Astrocyte (in vitro differentiated cells and primary cell): ENCODE data around the gene CDC73. TPM values are rescaled to one million over a fixed set of nuclear protein-coding genes. Genes with fewer than 3 reads are reported as not detected.

Experiments used
- DNase-seq: peaks from one replicate; pipeline ENCODE4 v3.0.0-alpha.2; 2010; ENCODE audit warnings: low read depth
- FAIRE-seq: peaks from 2 replicates; lab custom pipeline; 2011; peaks lifted over from hg19 to GRCh38; lab: Jason Lieb, UNC
- H2AFZ ChIP-seq: 2 replicates; pipeline ENCODE4 v1.6.0; 2012; ENCODE audit warnings: low read depth, low read length, inconsistent platforms
- H3K27ac ChIP-seq: 2 replicates; pipeline ENCODE4 v1.5.1; 2011; ENCODE audit warnings: low read depth, low read length, inconsistent platforms
- H3K27me3 ChIP-seq: 2 replicates; pipeline ENCODE4 v1.6.0; 2011; ENCODE audit warnings: low read length, inconsistent platforms; ENCODE audit not compliant: insufficient read depth
- H3K36me3 ChIP-seq: 2 replicates; pipeline ENCODE4 v1.5.1; 2011; ENCODE audit warnings: low read length, inconsistent platforms; ENCODE audit not compliant: insufficient read depth
- H3K4me1 ChIP-seq: 2 replicates; pipeline ENCODE4 v1.5.1; 2011; ENCODE audit warnings: low read length, inconsistent platforms; ENCODE audit not compliant: insufficient read depth
- H3K4me2 ChIP-seq: 2 replicates; pipeline ENCODE4 v1.6.0; 2012; ENCODE audit warnings: low read length, inconsistent platforms
- H3K4me3 ChIP-seq: 2 replicates; pipeline ENCODE4 v1.5.1; 2011; ENCODE audit warnings: low read depth, mild to moderate bottlenecking, low read length, inconsistent platforms; ENCODE audit not compliant: insufficient read depth
- H3K79me2 ChIP-seq: 2 replicates; pipeline ENCODE4 v1.6.0; 2012; ENCODE audit warnings: mild to moderate bottlenecking, low read length, inconsistent platforms; ENCODE audit not compliant: insufficient read depth
- H3K9ac ChIP-seq: 2 replicates; pipeline ENCODE4 v1.6.0; 2012; ENCODE audit warnings: mild to moderate bottlenecking, low read length, inconsistent platforms
- H3K9me3 ChIP-seq: 2 replicates; pipeline ENCODE4 v1.5.1; 2012; ENCODE audit warnings: low read depth, mild to moderate bottlenecking, low read length, inconsistent platforms; ENCODE audit not compliant: insufficient read depth
- H4K20me1 ChIP-seq: 2 replicates; pipeline ENCODE4 v1.6.0; 2012; ENCODE audit warnings: low read length, inconsistent platforms; ENCODE audit not compliant: insufficient read depth
- H3K27ac Mint-ChIP-seq: one replicate; pipeline ENCODE4 v1.8.0; 2021; ENCODE audit warnings: mild to moderate bottlenecking, mixed read lengths; ENCODE audit not compliant: unreplicated experiment
- H3K27me3 Mint-ChIP-seq: one replicate; pipeline ENCODE4 v1.8.0; 2021; ENCODE audit warnings: low read depth, mixed read lengths; ENCODE audit not compliant: unreplicated experiment
- H3K36me3 Mint-ChIP-seq: one replicate; pipeline ENCODE4 v1.8.0; 2021; ENCODE audit warnings: low read depth, mixed read lengths; ENCODE audit not compliant: unreplicated experiment
- H3K4me1 Mint-ChIP-seq: one replicate; pipeline ENCODE4 v1.8.0; 2021; ENCODE audit warnings: low read depth, mixed read lengths; ENCODE audit not compliant: unreplicated experiment
- H3K4me3 Mint-ChIP-seq: one replicate; pipeline ENCODE4 v1.8.0; 2021; ENCODE audit warnings: mild to moderate bottlenecking, moderate library complexity, mixed read lengths; ENCODE audit not compliant: unreplicated experiment
- H3K9me3 Mint-ChIP-seq: one replicate; pipeline ENCODE4 v1.8.0; 2021; ENCODE audit warnings: mild to moderate bottlenecking, mixed read lengths; ENCODE audit not compliant: unreplicated experiment
- EZH2 ChIP-seq: IDR thresholded peaks from 2 replicates; pipeline ENCODE4 v1.6.1; 2012; ENCODE audit warnings: mild to moderate bottlenecking, low read length, inconsistent platforms; ENCODE audit not compliant: insufficient read depth
- total RNA-seq: library from RNA; stranded (reverse); gene quantifications from 2 replicates; pipeline ENCODE4 v1.2.1, GENCODE V29; 2021
- TF ChIP-seq, protein P1 (sequence below): IDR thresholded peaks from 2 replicates; pipeline ENCODE4 v1.5.1; 2011; ENCODE audit warnings: low read depth, mild to moderate bottlenecking, inconsistent platforms, low read length, moderate library complexity; ENCODE audit not compliant: insufficient read depth

Gene CDC73
- total RNA-seq, 1 donor from 2014 or later: 77.7 TPM

DNA sequence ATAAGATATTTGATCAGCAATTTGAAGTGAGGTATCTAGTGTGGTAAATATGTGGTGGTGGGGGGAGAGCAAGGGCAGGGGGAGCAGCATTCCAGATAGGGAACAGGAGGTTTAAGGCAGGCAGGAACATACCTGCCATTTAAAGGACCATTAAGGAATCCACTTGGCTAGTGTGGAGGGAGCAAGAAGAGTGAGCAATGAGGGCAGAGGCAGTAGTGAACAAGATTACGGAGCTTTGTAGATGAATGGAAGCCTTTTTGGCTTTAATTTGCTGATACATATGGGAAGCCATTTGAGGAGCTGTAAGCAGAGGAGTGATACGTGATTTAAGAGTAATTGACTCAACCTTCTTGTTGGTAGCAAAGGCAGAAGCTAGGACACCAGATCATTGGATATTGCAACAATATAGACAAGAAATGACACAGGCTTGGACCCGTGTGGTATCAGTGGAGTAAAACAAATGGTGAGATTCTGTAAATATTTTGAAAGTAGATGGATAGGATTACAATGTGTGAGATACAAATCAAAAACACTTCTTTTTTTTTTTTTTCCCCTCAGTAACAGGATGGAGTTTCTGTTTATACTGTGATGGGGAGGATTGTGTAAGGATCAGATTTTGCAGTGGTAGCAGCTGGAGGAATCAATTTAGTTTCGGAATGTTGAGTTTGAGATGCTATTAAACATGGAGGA, 138.4 kb downstream of the CDC73 start:
- no peak overlapping the region for H3K9ac ChIP-seq
- DNase-seq (no peak), FAIRE-seq (no peak)
- Mint-ChIP-seq H3K9me3 (no peaks in the 10 kb centered on the region), H3K4me3 (no peak overlapping the region), H3K27ac (no peak overlapping the region), H3K36me3 (peaks cover 5% of the 10 kb centered on the region), H3K27me3 (no peaks in the 10 kb centered on the region), H3K4me1 (peaks cover 15% of the 10 kb centered on the region)
- H3K9me3 ChIP-seq: no peaks in the 10 kb centered on the region
- no peak overlapping the region for H2AFZ ChIP-seq
- no peaks in the 10 kb centered on the region for H3K27me3 ChIP-seq
- no peak overlapping the region for H3K4me3 ChIP-seq
- TF ChIP-seq, protein P1, sequence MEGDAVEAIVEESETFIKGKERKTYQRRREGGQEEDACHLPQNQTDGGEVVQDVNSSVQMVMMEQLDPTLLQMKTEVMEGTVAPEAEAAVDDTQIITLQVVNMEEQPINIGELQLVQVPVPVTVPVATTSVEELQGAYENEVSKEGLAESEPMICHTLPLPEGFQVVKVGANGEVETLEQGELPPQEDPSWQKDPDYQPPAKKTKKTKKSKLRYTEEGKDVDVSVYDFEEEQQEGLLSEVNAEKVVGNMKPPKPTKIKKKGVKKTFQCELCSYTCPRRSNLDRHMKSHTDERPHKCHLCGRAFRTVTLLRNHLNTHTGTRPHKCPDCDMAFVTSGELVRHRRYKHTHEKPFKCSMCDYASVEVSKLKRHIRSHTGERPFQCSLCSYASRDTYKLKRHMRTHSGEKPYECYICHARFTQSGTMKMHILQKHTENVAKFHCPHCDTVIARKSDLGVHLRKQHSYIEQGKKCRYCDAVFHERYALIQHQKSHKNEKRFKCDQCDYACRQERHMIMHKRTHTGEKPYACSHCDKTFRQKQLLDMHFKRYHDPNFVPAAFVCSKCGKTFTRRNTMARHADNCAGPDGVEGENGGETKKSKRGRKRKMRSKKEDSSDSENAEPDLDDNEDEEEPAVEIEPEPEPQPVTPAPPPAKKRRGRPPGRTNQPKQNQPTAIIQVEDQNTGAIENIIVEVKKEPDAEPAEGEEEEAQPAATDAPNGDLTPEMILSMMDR: no peak
- no peak for TF ChIP-seq EZH2
- H3K4me2 ChIP-seq: no peak overlapping the region
- no peaks in the 10 kb centered on the region for H4K20me1 ChIP-seq
- no peaks in the 10 kb centered on the region for H3K79me2 ChIP-seq
- peaks cover 6% of the 10 kb centered on the region for H3K36me3 ChIP-seq
- H3K4me1 ChIP-seq: peaks cover 6% of the 10 kb centered on the region
- H3K27ac ChIP-seq: no peak overlapping the region

DNA sequence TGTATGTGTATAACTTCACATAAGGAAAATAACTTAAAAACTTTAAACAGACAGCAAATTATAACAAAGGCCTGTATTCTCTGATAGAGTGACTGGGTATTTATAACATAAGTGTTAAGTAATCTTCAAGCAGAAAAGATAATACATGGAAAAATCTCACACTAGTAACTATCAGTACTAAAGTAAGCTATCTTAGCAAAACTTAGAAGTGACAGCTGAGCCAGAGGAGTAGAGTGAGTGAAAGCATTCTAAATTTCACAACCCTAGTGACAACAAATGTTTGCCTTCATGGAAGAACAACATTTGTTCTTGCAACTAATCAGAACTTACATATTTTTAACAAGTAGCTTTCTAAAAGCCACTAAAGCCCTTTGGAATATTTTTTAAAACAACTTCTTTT, 139.1 kb downstream of the CDC73 start:
- TF ChIP-seq, protein P1: no peak
- TF ChIP-seq EZH2: no peak
- H3K9me3 Mint-ChIP-seq: no peaks in the 10 kb centered on the region
- no peak overlapping the region for H2AFZ ChIP-seq
- no peaks in the 10 kb centered on the region for H3K27me3 ChIP-seq
- H4K20me1 ChIP-seq: no peaks in the 10 kb centered on the region
- no peak overlapping the region for H3K4me3 ChIP-seq
- peaks cover 6% of the 10 kb centered on the region for H3K4me1 ChIP-seq
- H3K27ac Mint-ChIP-seq: no peak overlapping the region
- no peaks in the 10 kb centered on the region for H3K27me3 Mint-ChIP-seq
- no peak overlapping the region for H3K4me3 Mint-ChIP-seq
- peaks cover 12% of the 10 kb centered on the region for H3K36me3 Mint-ChIP-seq
- H3K9ac ChIP-seq: no peak overlapping the region
- no peaks in the 10 kb centered on the region for H3K79me2 ChIP-seq
- FAIRE-seq (no peak), DNase-seq (no peak)
- no peak overlapping the region for H3K27ac ChIP-seq
- H3K9me3 ChIP-seq: no peaks in the 10 kb centered on the region
- peaks cover 15% of the 10 kb centered on the region for H3K4me1 Mint-ChIP-seq
- H3K36me3 ChIP-seq: peaks cover 10% of the 10 kb centered on the region
- no peak overlapping the region for H3K4me2 ChIP-seq

GRCh38 chr1:193262661-193263060, 140.8 kb downstream of the CDC73 start:
- Histone ChIP-seq H2AFZ (no peak overlapping the region), H3K79me2 (no peaks in the 10 kb centered on the region), H3K9ac (no peak overlapping the region), H3K36me3 (peaks cover 10% of the 10 kb centered on the region), H3K4me3 (no peak overlapping the region), H3K27ac (no peak overlapping the region), H3K27me3 (no peaks in the 10 kb centered on the region), H3K4me2 (no peak overlapping the region), H3K9me3 (no peaks in the 10 kb centered on the region), H4K20me1 (no peaks in the 10 kb centered on the region), H3K4me1 (peaks cover 6% of the 10 kb centered on the region)
- H3K27ac Mint-ChIP-seq: no peak overlapping the region
- DNase-seq: no peak
- no peak for FAIRE-seq
- no peaks in the 10 kb centered on the region for H3K9me3 Mint-ChIP-seq
- TF ChIP-seq EZH2: no peak
- TF ChIP-seq, protein P1: no peak
- peaks cover 11% of the 10 kb centered on the region for H3K36me3 Mint-ChIP-seq
- peak overlapping the region; percentile 20 for H3K4me3 Mint-ChIP-seq
- H3K27me3 Mint-ChIP-seq: no peaks in the 10 kb centered on the region
- H3K4me1 Mint-ChIP-seq: peaks cover 15% of the 10 kb centered on the region
